HG03066 (cell line): ENCODE data around the gene NOBOX.
"Not testable (repeated sequence)": the region's sequence is repeated elsewhere in the genome, so short reads cannot be mapped to it uniquely, and the experiment has no call there.

Source experiments
- ATAC-seq: cut with Tn5 transposase; IDR thresholded peaks from one replicate; pipeline ENCODE4 v1.9.1; 2021; ENCODE audit warnings: low read depth; ENCODE audit not compliant: unreplicated experiment

Gene NOBOX

GRCh38 chr7:144397086-144397485 lies 6.4 kb downstream of the NOBOX start:
- ATAC-seq: no peak

DNA sequence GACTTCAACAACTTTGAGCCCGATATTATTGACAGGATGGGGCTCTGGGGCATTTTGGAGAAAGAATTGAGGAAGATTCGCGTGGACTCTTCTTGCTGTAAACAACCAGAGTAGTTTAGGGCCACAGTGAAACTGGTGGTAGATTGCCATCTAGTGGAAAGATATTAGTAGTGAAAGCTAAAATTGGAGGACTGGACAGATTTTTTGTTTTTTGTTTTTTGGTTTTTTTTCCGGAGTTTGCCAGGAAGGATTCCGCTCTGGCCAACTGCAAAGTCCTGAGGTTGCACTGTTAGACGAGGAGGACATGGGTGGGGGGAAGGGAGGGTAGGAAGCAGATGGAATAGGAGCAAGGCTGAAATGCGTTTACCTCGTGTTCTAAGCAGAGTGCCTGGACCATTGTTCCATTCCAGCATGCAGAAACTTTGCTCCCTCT lies 11.7 kb downstream of the NOBOX start:
- ATAC-seq: peak; percentile 79

DNA sequence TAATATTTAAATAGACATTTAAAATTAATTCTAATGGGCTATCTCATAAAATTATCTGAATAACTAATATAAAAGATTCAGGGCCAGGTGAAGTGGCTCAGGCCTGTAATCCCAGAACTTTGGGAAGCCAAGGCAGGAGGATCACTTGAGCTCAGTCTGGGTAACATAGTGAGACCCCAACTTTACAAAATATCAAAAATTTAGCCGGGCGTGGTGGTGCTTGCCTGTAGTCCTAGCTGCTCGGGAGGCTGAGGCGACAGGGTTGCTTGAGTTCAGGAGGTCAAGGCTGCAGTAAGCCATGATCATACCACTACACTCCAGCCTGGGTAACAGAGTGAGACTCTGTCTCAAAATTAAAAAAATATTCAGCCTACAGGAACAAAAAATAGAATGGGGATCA lies 12.5 kb downstream of the NOBOX start:
- no peak for ATAC-seq

DNA sequence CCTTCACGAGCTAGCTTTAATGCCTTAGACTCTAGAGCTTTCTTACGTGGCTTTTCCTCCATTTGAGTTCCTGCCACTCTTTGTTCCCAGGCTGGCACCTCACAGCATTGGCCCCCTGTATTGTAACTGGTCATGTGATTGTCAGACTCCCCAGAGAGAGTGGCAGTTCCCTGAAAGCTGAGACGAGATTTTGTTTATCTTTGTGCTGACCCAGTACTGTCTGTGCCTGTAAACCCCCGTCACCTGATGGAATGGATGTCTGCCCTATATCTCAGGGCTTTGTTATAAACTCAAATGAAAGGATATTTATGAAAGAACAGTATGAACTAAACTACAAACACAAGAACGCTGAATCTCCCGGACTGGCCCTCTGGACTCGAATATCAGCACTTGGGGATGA lies 13.0 kb downstream of the NOBOX start:
- ATAC-seq: no peak

GRCh38 chr7:144388950-144389349 lies 14.5 kb downstream of the NOBOX start:
- ATAC-seq: no peak

DNA sequence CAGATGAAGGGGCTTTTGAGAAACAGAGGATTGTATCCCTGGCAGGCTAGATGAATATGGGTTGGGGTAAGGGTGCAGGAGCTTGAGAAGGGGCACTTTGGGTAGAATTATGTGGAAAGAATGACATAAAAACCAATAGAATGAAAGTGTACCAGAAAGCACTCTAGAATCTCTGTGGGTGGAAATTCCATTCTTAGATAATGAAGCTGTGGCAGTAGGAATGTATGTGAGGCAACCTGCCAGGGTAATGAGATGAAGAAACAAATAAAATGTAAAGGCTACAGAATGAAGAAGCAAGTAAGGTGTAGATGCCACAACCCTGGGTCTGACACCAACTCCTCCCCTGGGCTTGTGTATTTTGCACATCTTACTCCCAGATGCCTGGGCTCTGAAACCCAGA lies 16.8 kb downstream of the NOBOX start:
- no peak for ATAC-seq

DNA sequence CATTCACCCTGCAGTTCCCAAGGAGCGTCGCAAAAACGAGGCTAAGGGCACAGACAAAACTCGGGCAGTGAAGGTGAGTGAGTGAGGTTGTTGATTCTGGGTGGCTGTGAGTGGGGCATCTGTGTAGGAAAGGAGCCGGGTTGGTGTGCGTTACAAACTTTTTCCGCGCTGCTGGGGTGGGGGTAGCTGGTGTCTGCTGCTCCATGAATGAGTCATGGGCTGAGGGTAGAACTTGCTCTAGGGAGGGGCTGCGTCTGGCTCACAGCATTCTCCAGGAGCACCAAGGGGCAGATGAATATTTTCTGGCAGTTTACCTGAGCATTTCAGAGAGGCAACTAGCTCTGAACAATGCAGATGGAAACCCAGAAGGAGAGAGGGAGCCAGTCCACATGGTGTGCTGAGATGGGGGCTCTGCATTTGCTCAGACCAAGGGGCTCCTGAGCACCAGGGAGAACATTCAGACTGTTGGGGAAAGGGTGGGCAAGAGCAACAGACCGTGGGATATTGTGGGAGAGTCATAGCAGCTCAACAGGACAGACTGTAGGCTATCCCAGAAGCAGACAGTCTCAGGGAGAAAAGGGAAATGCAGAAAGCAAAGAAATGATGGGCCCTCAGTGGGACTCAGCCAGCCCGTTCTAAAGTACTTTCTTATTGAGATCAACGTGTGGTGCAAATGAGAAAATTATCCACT lies 18.8 kb downstream of the NOBOX start:
- no peak for ATAC-seq

- ATAC-seq: peak; percentile 65
Measured at GRCh38 chr7:144384071-144384470, 19.4 kb downstream of the NOBOX start.

GRCh38 chr7:144379776-144380384 lies 23.6 kb downstream of the NOBOX start:
- ATAC-seq: no peak

DNA sequence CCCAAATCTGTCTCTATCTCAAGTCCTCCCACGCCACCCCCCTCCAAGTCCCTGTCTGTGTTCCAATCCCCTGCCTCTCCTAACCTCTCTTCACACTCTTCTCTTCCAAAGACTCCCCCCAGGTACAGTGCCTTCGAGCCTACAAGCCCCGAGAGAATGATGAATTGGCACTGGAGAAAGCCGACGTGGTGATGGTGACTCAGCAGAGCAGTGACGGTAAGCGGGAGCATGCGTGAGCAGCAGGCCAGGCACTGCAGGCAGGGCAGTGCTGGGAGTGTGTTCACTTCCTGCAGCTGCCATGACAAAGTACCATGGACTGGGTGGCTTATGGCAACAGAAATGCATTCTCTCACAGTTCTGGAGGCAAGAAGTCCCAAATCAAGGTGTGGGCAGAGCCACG lies 24.8 kb downstream of the NOBOX start:
- no peak for ATAC-seq

- not testable (repeated sequence) for ATAC-seq
Measured at GRCh38 chr7:144369221-144369620, 34.3 kb downstream of the NOBOX start.

DNA sequence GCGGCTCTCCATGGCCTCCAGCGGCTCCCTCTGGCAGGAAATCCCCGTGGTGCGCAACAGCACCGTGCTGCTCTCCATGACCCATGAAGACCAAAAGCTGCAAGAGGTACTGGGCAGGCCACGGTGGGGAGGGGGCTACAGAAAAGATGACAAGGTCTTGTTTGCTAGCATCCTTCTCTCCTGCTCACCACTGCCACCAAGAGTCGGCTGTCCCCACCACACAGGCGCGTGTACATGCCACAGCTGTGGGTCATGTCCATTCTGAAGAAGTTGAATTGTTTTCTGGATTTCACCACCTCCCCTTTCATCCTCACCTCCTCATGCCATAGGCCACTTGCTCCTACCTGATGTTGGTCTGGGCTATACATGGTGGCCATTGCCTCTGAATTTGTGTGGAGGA lies 36.2 kb downstream of the NOBOX start:
- not testable (repeated sequence) for ATAC-seq

DNA sequence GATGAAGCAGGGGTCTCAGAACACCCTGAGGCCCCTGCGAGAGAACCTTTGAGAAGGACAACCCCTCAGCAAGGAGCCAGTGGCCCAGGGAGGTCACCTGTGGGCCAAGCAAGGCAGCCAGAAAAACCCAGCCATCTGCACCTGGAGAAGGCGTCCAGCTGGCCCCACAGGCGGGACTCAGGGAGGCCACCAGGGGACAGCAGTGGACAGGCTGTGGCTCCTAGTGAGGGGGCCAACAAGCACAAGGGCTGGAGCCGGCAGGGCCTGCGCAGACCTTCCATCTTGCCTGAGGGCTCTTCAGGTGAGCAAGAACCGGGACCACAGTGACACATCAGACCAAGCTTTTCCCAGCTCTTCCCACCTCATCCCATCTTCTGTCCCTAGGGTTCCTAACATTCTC lies 38.0 kb downstream of the NOBOX start:
- ATAC-seq: not testable (repeated sequence)

DNA sequence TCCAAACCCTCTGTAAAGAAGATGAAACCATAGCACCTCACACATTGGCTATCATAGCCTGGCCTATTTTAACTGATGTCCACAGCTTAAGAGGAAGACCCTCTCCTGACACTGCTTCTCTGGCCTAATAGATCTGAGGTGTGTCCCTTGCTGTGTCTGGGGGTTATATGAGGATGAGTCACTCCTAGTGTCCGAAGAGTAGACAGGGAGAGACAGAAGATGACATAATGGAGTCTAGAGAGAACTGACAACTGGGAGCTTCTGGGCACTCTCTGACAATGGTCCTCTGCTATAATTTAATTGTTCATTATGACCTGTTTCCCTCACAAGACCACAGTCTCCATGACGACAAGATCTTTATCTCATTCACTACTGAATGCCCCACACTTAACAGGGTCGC lies 41.4 kb downstream of the NOBOX start:
- not testable (repeated sequence) for ATAC-seq

DNA sequence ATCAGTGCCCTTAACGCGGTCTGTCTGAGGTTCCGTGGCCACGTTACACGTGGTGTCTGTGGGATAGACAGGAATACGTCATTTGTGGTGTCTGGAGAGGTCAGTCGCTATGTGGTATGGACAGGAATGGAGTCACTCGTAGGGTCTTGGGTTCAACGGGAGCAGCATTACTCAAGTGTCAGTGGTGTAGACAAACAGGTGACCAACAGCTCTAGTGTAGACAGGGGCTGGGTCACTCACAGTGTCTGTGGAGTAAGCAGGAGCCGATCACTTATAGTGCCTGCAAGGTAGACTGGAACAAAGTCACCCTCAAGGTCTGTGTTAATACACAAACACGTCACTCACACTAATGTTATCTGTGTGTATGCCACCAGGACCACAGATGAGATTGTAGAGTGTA lies 46.6 kb downstream of the NOBOX start:
- not testable (repeated sequence) for ATAC-seq

- ATAC-seq: not testable (repeated sequence)
Measured at GRCh38 chr7:144356185-144356584, 47.3 kb downstream of the NOBOX start.

- ATAC-seq: peak; percentile 68
Measured at GRCh38 chr7:144355176-144355822, 48.2 kb downstream of the NOBOX start, which contains the start of gene ARHGEF5. Gene ARHGEF5, plus strand, starts transcription at chr7:144355402. Its CDS starts 7,268 bp downstream, at chr7:144362670.

DNA sequence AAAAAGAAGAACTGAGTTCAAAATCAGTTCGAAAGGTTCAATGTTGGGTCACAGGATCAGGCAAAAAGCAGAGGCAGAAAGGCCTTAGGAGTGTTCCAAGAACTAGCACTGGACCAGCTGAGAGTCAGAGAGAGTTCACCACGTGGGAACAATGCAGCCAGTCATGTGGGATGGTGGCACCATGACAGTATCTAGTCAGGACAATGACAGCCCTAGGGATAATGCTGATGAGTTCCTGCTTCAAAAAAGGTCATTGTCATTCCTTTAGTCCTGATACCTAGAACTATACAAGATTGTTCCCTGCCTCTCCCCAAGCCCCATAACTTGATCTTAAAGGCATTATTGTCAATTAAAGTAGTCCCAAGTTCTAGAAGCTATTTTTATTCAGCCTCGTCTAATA lies 51.8 kb downstream of the NOBOX start:
- not testable (repeated sequence) for ATAC-seq

GRCh38 chr7:144348625-144349024 lies 54.9 kb downstream of the NOBOX start:
- peak; percentile 25 for ATAC-seq
